ENCODE results near the gene CENPU. TPM values are rescaled to one million over a fixed set of nuclear protein-coding genes. Genes with fewer than 3 reads are reported as not detected.

Gene CENPU
- total and polyA plus RNA-seq, 2 of the 8 experiments (the other 6 are each of a cell fraction or from before 2014, with no cell fraction given) = 32.1 to 122 TPM

DNA sequence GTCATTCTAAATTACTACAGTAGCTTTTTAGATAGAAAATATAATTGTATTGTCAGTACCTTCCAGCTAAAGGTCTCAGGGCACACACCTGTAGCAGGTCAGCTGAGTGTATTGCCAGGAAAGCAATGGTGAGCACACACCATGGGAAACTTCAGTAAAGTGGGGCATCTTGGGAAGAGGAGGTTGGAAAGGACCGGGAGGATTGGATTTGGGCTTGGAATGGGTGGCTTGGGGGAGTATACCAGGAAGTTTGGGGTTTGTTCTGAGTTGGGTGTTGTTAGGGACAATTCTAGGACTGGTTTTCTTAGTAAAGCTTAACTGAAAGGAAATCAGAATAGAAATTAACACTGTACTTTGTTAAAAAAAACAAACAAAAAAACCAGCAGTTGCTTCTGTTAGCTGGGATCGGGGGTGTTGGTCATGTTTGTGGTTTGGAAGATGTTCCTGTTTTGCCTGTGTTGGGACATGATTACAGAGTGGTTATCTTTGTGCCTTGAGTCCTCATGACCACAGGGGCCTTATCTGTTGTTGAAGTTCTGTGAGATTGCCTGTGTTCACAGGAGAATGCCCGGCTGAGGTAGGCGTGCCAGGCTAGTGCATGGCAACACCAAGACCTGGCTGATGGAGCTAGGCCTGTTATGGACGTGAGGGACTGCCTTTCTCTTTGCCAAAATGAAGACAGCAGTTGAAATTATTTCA lies 49.3 kb downstream of the CENPU start (continued):
- TF ChIP-seq, protein P1, sequence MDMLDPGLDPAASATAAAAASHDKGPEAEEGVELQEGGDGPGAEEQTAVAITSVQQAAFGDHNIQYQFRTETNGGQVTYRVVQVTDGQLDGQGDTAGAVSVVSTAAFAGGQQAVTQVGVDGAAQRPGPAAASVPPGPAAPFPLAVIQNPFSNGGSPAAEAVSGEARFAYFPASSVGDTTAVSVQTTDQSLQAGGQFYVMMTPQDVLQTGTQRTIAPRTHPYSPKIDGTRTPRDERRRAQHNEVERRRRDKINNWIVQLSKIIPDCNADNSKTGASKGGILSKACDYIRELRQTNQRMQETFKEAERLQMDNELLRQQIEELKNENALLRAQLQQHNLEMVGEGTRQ (IDR thresholded peaks at IDR 0.05; ENCODE audit: low read length) = no peak

Measured in H1 (cell line).